Fibroblast of skin of left biceps (primary cell): ENCODE results near the gene FRMD5.

ENCODE experiments used
- DNase-seq, 2 experiments: peaks; one replicate each; pipeline ENCODE4 v3.0.0-alpha.2; 2013; ENCODE audit warnings: low read depth in 2 of 2

Gene FRMD5

GRCh38 chr15:43975326-43975725 lies 219.7 kb downstream of the FRMD5 start:
- DNase-seq: no peak

DNA sequence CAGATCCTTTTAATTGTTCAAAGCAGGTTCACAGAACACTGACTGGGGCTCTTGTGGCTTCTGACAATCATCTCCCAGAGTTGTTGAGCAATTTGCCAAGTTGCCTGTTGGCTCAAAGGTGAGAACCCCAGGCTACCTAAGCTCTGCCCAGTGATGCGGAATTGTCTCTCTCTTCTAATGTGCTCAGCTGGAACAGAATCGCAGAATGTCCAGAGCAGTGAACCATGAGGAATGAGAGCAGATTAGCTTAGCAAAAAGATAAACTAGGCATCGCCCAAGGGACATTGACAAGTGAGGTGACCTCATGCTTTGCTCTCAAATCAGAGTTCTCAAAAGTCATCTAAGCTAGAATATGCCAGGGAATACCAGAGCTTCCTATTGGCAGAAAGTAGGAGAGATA lies 220.2 kb downstream of the FRMD5 start:
- DNase-seq: no peak

GRCh38 chr15:43969802-43970375 lies 225.2 kb downstream of the FRMD5 start:
- DNase-seq: no peak

DNA sequence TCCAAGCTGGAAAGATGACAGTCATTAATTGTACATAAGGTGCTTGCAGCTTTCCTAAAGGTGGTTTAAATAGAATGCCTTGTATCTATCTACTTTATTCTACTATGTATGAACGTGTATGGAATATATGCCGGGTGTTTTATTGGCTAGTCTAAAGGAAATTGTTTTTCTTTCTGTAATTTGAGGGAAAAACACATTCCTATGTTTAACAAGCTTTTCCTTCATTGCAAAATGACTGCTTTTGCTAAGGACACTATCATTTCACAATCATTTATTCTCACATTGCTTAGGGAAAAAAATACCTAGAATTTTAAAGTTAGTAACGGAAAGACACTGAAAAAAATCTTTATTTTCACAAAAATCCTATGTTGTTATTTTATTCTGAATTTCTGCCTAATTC lies 226.5 kb downstream of the FRMD5 start:
- no peak for DNase-seq

DNA sequence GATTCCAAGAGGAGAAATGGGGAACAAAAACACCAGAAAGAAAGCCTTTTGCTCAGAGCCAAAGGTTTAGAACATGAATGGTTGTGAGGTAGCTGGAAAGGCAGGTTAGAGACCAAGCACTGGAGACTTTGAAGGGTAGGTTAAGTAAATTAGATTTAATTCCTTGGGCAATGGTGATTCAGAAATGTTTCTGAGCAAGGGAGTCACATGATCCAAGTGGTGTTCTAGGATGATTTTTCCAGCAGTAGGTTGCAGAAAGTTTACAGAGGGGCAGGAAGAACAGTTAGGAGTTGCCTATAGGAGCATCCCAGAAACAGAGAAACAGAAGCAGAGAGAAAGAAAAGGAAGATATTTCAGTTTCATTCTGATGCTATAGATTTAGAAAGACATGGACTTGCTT lies 228.4 kb downstream of the FRMD5 start:
- no peak for DNase-seq

- peak; percentile 67 to 72 for DNase-seq
These were observed 236.2 kb downstream of the FRMD5 start for GRCh38 chr15:43958861-43959330.

DNA sequence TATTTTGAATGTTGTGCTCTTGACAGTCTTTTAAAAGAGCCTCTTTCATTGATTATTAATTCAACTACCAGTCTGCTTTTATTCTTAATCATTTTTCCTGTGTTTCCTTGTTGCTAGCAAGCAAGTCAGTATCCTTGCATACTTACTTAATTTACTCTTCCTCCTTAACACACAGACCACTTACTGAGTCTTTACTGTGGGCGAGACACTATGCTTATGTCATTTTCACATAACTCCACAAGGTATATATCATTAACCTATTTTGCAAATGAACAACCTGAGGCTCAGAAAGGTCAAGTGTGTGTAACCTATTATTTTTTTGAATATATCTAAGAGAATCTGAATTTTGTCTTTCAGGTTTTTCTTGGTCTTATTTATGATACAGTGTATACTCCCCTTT lies 237.3 kb downstream of the FRMD5 start:
- DNase-seq: no peak

DNA sequence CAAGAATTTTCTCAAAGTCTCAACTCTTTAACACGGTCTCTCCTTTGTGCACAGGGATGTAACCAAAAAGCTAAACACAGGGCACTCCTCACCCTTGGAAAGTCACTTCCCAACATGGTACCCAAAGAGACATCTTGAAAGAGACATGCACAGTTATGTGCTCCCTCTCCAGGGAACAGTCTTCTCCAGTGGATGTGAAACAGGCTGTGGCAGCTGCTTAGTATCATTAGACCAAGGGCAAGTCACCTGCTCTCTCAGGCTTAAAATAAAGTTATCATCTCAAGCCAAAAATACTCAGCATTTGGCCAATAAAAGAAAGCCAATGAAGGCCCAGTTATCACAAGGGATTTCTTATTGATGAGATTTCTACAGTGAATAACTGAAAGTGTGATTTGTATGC lies 239.9 kb downstream of the FRMD5 start:
- DNase-seq: no peak

DNA sequence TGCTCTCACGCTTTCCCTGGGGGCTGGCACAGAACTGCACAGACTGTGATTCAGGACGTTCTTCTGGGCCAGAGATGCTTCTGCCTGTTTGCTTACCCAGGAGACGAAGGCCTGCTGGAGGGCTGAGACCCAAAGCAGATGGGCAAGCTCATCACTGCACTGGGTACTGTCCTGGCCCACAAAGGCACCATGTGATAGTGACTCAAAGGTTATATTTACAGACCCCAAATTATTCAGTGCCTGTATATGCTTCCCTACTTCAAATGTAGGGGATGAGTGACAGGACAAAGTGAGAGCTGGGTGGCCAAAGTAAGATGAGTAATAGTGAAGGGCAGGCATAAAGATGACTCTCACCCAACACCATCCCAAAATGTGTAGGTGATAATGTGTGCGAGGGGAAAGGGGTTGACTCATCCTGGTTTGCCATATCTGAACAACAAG lies 240.9 kb downstream of the FRMD5 start:
- DNase-seq: no peak

GRCh38 chr15:43953402-43953801 lies 241.7 kb downstream of the FRMD5 start:
- no peak for DNase-seq

- DNase-seq: no peak
These were observed 244.5 kb downstream of the FRMD5 start for GRCh38 chr15:43950531-43950930.

GRCh38 chr15:43948691-43949325 lies 246.3 kb downstream of the FRMD5 start:
- DNase-seq: no peak

DNA sequence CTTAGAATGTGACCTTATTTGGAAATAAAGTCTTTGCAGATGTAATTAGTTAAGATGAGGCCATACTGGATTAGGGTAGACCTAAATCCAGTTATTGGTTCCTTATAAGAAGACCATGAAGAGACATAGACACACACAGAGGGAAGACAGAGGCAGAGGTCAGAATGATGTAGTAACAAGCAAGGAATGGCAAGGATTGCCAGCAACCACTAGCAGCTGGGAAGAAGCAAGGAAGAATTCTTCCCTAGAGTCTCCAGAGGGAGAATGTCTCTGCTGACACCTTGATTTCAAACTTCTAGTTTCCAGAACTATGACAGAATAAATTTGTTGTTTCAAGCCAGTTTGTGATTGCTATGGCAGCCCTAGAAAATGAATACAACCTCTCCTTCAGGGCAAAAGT lies 251.6 kb downstream of the FRMD5 start:
- DNase-seq: peak in 1 of 2 experiments; percentile 8

- no peak for DNase-seq
These were observed 252.9 kb downstream of the FRMD5 start for GRCh38 chr15:43942194-43942593.

GRCh38 chr15:43941555-43941954 lies 253.5 kb downstream of the FRMD5 start:
- DNase-seq: no peak

DNA sequence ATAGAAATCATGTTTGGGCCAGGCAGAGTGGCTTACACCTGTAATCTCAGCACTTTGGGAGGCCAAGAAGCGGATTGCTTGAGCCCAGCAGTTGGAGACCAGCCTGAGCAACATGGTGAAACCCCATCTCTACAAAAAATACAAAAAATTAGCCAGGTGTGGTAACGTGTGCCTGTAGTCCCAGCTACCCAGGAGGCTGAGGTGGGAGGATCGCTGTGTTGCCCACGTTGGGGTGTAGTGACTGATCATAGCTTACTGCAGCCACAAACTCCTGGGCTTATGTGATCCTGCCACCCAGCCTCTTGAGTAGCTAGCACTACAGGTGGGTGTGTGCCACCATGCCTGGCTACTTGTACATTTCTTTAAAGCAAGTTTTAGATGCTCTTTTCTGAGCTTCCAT lies 254.0 kb downstream of the FRMD5 start:
- DNase-seq: no peak

- no peak for DNase-seq
These were observed 256.0 kb downstream of the FRMD5 start for GRCh38 chr15:43939070-43939469.

DNA sequence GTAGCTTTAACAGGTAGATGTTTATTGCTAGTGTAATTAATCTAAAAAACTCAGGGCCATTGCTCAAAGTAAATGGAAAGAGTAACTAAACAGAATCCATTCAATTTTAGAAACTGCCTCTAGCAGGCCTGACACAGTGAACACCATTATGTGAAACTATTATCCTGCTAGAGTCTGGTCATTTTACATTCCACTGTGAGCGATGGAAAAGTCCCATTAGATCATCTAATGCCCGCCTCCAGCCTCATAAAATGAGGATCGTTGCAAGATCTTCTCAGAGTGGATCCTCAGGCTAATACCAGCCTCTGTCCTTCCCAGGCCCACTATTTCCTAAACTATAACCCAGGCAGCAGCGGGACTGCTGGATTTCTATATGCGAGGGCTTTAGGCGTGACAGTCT lies 260.6 kb downstream of the FRMD5 start:
- no peak for DNase-seq

DNA sequence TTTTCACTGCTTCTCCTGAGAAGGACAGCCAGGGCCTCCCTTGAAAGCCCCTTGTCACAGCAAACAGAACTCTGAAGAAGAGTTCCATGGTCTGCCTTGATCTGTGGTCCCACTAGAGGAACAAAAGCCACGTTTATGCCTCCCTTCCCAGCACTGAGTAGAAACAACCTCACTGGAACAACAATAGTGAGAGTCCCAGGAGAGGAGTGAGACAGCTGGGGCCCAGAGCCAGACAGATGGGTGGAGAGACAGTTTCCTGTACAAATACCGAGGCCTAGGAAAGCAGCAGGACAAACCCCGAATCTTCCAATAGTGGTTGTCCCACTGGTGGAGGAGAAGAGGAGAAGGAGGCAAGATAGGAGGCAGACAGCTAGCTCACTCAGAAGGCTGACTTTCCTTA lies 262.2 kb downstream of the FRMD5 start:
- DNase-seq: no peak

- DNase-seq: no peak
These were observed 263.2 kb downstream of the FRMD5 start for GRCh38 chr15:43931790-43932435.

- no peak for DNase-seq
These were observed 264.0 kb downstream of the FRMD5 start for GRCh38 chr15:43931119-43931518.

- no peak for DNase-seq
These were observed 264.5 kb downstream of the FRMD5 start for GRCh38 chr15:43930556-43930955.

GRCh38 chr15:43930079-43930478 lies 265.0 kb downstream of the FRMD5 start:
- peak in 1 of 2 experiments; percentile 19 for DNase-seq
